Measurements from ENCODE around the gene ANKFY1.

GRCh38 chr17:4205917-4206316 lies 57.9 kb downstream of the ANKFY1 start:
- TF ChIP-seq POLR2A (IDR thresholded peaks at IDR 0.05) (no peak), CTCF (IDR thresholded peaks at IDR 0.05) (no peak)

Data from body of pancreas (tissue), 4 donors.